ENCODE results near the gene AP3B1.

The AP3B1 gene

GRCh38 chr5:78334811-78335210 lies 40.3 kb upstream of the AP3B1 start:
- TF ChIP-seq CTCF (IDR thresholded peaks at IDR 0.05), result no peak
- H3K36me3 Mint-ChIP-seq (ENCODE audit: low read depth), result peaks cover 20% of the 10 kb centered on the region
- no peak for DNase-seq
- H3K27me3 Mint-ChIP-seq (ENCODE audit: low read depth, poor library complexity), result peaks cover 2% of the 10 kb centered on the region
- H3K4me3 Mint-ChIP-seq, result no peak overlapping the region
- H3K4me1 Mint-ChIP-seq, result peaks cover 8% of the 10 kb centered on the region
- H3K9me3 Mint-ChIP-seq, result peaks cover 34% of the 10 kb centered on the region
- H3K27ac Mint-ChIP-seq, result no peak overlapping the region

GRCh38 chr5:78331523-78332080 lies 37.1 kb upstream of the AP3B1 start:
- H3K9me3 Mint-ChIP-seq, result peaks cover 14% of the 10 kb centered on the region
- peaks cover 8% of the 10 kb centered on the region for H3K4me1 Mint-ChIP-seq
- H3K36me3 Mint-ChIP-seq (ENCODE audit: low read depth), result peaks cover 6% of the 10 kb centered on the region
- H3K27ac Mint-ChIP-seq, result no peak overlapping the region
- TF ChIP-seq CTCF (IDR thresholded peaks at IDR 0.05), result no peak
- H3K4me3 Mint-ChIP-seq, result no peak overlapping the region
- DNase-seq, result no peak
- peaks cover 2% of the 10 kb centered on the region for H3K27me3 Mint-ChIP-seq (ENCODE audit: low read depth, poor library complexity)

GRCh38 chr5:78328585-78329173 lies 34.2 kb upstream of the AP3B1 start:
- Mint-ChIP-seq H3K4me3 (no peak overlapping the region), H3K27me3 (ENCODE audit: low read depth, poor library complexity) (peaks cover 2% of the 10 kb centered on the region), H3K4me1 (no peaks in the 10 kb centered on the region), H3K27ac (no peak overlapping the region), H3K36me3 (ENCODE audit: low read depth) (no peaks in the 10 kb centered on the region), H3K9me3 (no peaks in the 10 kb centered on the region)
- no peak for DNase-seq
- TF ChIP-seq CTCF (IDR thresholded peaks at IDR 0.05), result no peak

GRCh38 chr5:78327761-78328510 lies 33.4 kb upstream of the AP3B1 start:
- DNase-seq, result no peak
- no peaks in the 10 kb centered on the region for H3K4me1 Mint-ChIP-seq
- no peak for TF ChIP-seq CTCF (IDR thresholded peaks at IDR 0.05)
- no peaks in the 10 kb centered on the region for H3K9me3 Mint-ChIP-seq
- no peaks in the 10 kb centered on the region for H3K36me3 Mint-ChIP-seq (ENCODE audit: low read depth)
- H3K4me3 Mint-ChIP-seq, result no peak overlapping the region
- H3K27me3 Mint-ChIP-seq (ENCODE audit: low read depth, poor library complexity), result peaks cover 2% of the 10 kb centered on the region
- no peak overlapping the region for H3K27ac Mint-ChIP-seq

GRCh38 chr5:78326930-78327329 lies 32.4 kb upstream of the AP3B1 start:
- no peaks in the 10 kb centered on the region for H3K4me1 Mint-ChIP-seq
- H3K36me3 Mint-ChIP-seq (ENCODE audit: low read depth), result no peaks in the 10 kb centered on the region
- H3K9me3 Mint-ChIP-seq, result no peaks in the 10 kb centered on the region
- DNase-seq, result no peak
- H3K4me3 Mint-ChIP-seq, result no peak overlapping the region
- H3K27ac Mint-ChIP-seq, result no peak overlapping the region
- peaks cover 2% of the 10 kb centered on the region for H3K27me3 Mint-ChIP-seq (ENCODE audit: low read depth, poor library complexity)
- TF ChIP-seq CTCF (IDR thresholded peaks at IDR 0.05), result no peak
